ENCODE data around the gene C5orf24. TPM values are rescaled to one million over a fixed set of nuclear protein-coding genes. Genes with fewer than 3 reads are reported as not detected.

The C5orf24 gene
- total RNA-seq, 1 donor from 2014 or later = 43.5 TPM

DNA sequence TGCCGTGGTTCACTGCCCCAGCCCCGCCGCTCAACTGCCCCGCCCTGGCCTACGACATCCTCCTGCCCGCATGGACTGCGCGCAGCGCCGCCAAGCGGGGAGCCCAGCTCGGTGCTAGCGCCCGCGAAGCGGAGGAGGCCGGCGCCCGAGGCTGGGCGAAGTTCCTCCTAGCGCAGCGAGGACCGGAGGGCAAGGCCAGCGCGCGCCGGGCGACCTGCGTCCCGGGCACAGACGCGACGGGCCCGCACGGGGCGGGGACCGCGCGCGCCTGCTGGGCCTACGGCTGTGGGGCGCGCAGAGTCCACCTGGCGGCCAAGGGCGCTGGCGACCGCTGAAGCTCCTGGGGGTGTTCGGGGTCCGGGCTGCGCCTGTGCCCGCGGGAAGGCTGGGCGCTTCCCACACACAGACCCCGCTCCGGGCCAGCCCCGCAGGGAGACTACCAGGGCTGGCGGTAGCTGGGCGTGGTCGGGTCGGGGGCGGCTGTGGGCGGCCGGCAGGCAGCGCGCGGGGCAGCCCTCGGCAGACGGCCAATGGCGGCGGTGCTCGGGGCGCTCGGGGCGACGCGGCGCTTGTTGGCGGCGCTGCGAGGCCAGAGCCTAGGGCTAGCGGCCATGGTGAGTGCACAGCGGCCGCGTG is 59.0 kb downstream of the C5orf24 start, which contains the start of gene PCBD2:
TSS of gene PCBD2 (plus strand) at position 522 of the 636 bp plus-strand sequence. CDS start at position 531, 9 bp downstream.
- Mint-ChIP-seq H3K4me1 (ENCODE audit: unreplicated experiment) (peaks cover 3% of the 10 kb centered on the region), H3K27ac (ENCODE audit: unreplicated experiment) (peak within 1 kb of the TSS; percentile 85), H3K4me3 (ENCODE audit: unreplicated experiment) (peak within 1 kb of the TSS; percentile 95), H3K27me3 (ENCODE audit: unreplicated experiment) (peaks cover 2% of the 10 kb centered on the region), H3K9me3 (ENCODE audit: unreplicated experiment) (no peaks in the 10 kb centered on the region), H3K36me3 (ENCODE audit: low read depth, unreplicated experiment) (no peaks in the 10 kb centered on the region)
- TF ChIP-seq CTCF (IDR thresholded peaks at IDR 0.05; ENCODE audit: unreplicated experiment) = peak; percentile 74
- peak; percentile 96 for DNase-seq (ENCODE audit: low spot score)

DNA sequence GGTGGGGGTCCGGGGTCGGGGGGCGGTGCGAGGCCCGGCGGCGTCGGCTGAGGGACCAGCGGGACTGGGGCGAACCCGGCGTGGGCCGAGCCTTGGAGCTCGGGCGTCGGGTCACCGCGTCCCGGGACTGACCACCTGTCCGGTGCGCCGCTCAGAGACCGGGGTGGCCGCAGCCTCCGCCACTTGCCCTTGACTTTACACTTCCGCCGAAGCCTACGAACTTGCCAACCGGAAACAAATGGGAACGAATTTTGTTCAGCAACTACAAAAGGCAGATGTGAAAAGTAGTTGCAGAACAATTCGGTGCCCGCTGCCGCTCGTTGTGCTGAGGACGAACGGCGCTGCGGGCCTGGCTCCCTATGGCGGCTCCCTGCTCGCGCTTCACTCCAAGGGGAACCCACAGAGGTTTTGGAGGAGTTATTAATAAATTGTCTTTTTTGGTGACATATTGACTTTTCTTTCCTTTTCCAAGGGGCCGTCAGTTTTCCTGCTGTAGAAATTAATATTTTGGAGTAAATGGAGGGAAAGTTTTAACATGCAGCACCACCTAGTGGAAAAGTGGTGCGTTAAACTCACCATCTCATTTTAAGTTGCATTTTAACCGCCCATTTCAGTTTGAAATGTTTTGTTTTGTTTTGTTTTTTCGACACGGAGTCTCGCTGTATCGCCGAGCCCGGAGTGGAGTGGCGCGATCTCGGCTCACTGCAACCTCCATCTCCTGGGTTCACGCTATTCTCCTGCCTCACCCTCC is 59.7 kb downstream of the C5orf24 start:
- H3K9me3 Mint-ChIP-seq (ENCODE audit: unreplicated experiment) = no peaks in the 10 kb centered on the region
- H3K4me3 Mint-ChIP-seq (ENCODE audit: unreplicated experiment) = peak overlapping the region; percentile 95
- no peaks in the 10 kb centered on the region for H3K36me3 Mint-ChIP-seq (ENCODE audit: low read depth, unreplicated experiment)
- peaks cover 3% of the 10 kb centered on the region for H3K4me1 Mint-ChIP-seq (ENCODE audit: unreplicated experiment)
- peaks cover 2% of the 10 kb centered on the region for H3K27me3 Mint-ChIP-seq (ENCODE audit: unreplicated experiment)
- TF ChIP-seq CTCF (IDR thresholded peaks at IDR 0.05; ENCODE audit: unreplicated experiment) = peak; percentile 93
- DNase-seq (ENCODE audit: low spot score) = no peak
- H3K27ac Mint-ChIP-seq (ENCODE audit: unreplicated experiment) = peak overlapping the region; percentile 85

DNA sequence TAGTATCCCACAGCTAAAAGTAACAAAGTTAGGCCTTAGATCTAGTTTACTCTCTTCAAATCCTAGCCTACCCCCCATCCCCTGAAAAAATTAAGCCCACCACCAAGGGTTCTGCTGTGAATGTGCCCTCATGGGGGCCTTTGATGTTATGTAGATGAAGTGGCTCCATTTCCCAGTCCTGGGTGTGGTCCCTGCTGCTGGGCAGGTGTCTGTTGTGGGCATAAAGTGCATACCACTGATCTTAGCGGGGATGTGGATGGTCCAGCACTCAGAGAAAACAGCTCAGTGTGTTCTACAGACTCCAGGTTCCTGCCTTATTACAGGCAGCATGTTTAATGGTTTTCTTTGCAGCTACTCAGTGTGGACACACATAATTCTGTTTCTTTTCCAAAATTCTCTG is 61.0 kb downstream of the C5orf24 start:
- no peak for DNase-seq (ENCODE audit: low spot score)
- H3K4me1 Mint-ChIP-seq (ENCODE audit: unreplicated experiment) = peaks cover 3% of the 10 kb centered on the region
- H3K36me3 Mint-ChIP-seq (ENCODE audit: low read depth, unreplicated experiment) = no peaks in the 10 kb centered on the region
- peaks cover 2% of the 10 kb centered on the region for H3K27me3 Mint-ChIP-seq (ENCODE audit: unreplicated experiment)
- H3K4me3 Mint-ChIP-seq (ENCODE audit: unreplicated experiment) = no peak overlapping the region
- no peaks in the 10 kb centered on the region for H3K9me3 Mint-ChIP-seq (ENCODE audit: unreplicated experiment)
- H3K27ac Mint-ChIP-seq (ENCODE audit: unreplicated experiment) = no peak overlapping the region
- no peak for TF ChIP-seq CTCF (IDR thresholded peaks at IDR 0.05; ENCODE audit: unreplicated experiment)

Other genes starting within 250 kb of the C5orf24 start
- gene SAR1B, start 213.1 kb upstream of the C5orf24 start, total RNA-seq (ENCODE audit: unreplicated experiment) = 30.9 TPM
- gene SEC24A, start 197.2 kb upstream of the C5orf24 start, total RNA-seq (ENCODE audit: unreplicated experiment) = 17.6 TPM
- gene CAMLG, start 107.4 kb upstream of the C5orf24 start, total RNA-seq (ENCODE audit: unreplicated experiment) = 35.6 TPM
- gene DDX46, start 87.2 kb upstream of the C5orf24 start, total RNA-seq (ENCODE audit: unreplicated experiment) = 59.4 TPM
- gene TXNDC15, start 28.4 kb downstream of the C5orf24 start, total RNA-seq (ENCODE audit: unreplicated experiment) = 40.5 TPM
- 7.7 TPM for gene PCBD2, start 59.2 kb downstream of the C5orf24 start, total RNA-seq (ENCODE audit: unreplicated experiment)
- gene CATSPER3, start 121.9 kb downstream of the C5orf24 start, total RNA-seq (ENCODE audit: unreplicated experiment) = 0.33 TPM
- gene PITX1, start 188.3 kb downstream of the C5orf24 start, total RNA-seq (ENCODE audit: unreplicated experiment) = 0.87 TPM